A673 (cell line): Measurements from ENCODE around the gene LINGO1. TPM values are rescaled to one million over a fixed set of nuclear protein-coding genes. Genes with fewer than 3 reads are reported as not detected.

ENCODE experiments used
- BruUV-seq: library from RNA; stranded (reverse); fragments of 400-500 nt; replicated peaks from 2 replicates; lab custom pipeline; 2021; lab: Mats Ljungman, UMichigan
- CTCF ChIA-PET: fragments of 300-600 bp; sonication (Branson Sonifier 250); formaldehyde crosslinking; loops from one replicate; lab custom pipeline; 2022; ENCODE audit warnings: antibody characterized with exemption; lab: Charles Lee
- POLR2A ChIA-PET: fragments of 300-600 bp; sonication (Branson Sonifier 250); formaldehyde crosslinking; loops from one replicate; lab custom pipeline; 2022; ENCODE audit warnings: antibody characterized with exemption; ENCODE audit not compliant: low non-redundant PET; lab: Charles Lee
- DNase-seq: peaks from one replicate; pipeline ENCODE4 v3.0.0-alpha.2; 2015; ENCODE audit warnings: low spot score
- H3K27ac ChIP-seq: fragments of 200-600 bp; sonication (generic); 2 replicates; pipeline ENCODE4 v1.5.1; 2016; ENCODE audit warnings: mixed run types, low read depth, mild to moderate bottlenecking, mixed read lengths, antibody characterized with exemption, low read length; ENCODE audit not compliant: poor library complexity, severe bottlenecking
- H3K27me3 ChIP-seq: fragments of 200-600 bp; sonication (generic); replicated peaks from 2 replicates; pipeline ENCODE4 v1.6.1; 2017; ENCODE audit warnings: mixed run types, low read depth, mild to moderate bottlenecking, mixed read lengths, antibody characterized with exemption, low read length; ENCODE audit not compliant: insufficient read depth, poor library complexity
- H3K36me3 ChIP-seq: fragments of 200-600 bp; sonication (generic); 2 replicates; pipeline ENCODE4 v1.6.1; 2016; ENCODE audit warnings: mixed run types, mild to moderate bottlenecking, mixed read lengths, antibody characterized with exemption, low read length; ENCODE audit not compliant: insufficient read depth, poor library complexity, severe bottlenecking
- H3K4me1 ChIP-seq: fragments of 200-600 bp; sonication (generic); 2 replicates; pipeline ENCODE4 v1.6.1; 2017; ENCODE audit warnings: mixed run types, mild to moderate bottlenecking, mixed read lengths, antibody characterized with exemption, low read length; ENCODE audit not compliant: insufficient read depth, poor library complexity, severe bottlenecking
- H3K4me3 ChIP-seq: fragments of 200-600 bp; sonication (generic); 2 replicates; pipeline ENCODE4 v1.5.1; 2016; ENCODE audit warnings: low read depth, mixed run types, mild to moderate bottlenecking, mixed read lengths, low read length; ENCODE audit not compliant: poor library complexity, severe bottlenecking
- H3K9me3 ChIP-seq: fragments of 200-600 bp; sonication (generic); 2 replicates; pipeline ENCODE4 v1.6.1; 2016; ENCODE audit warnings: mixed run types, low read depth, mild to moderate bottlenecking, mixed read lengths, antibody characterized with exemption, low read length; ENCODE audit not compliant: poor library complexity, severe bottlenecking
- EZH2 ChIP-seq: fragments of 200-600 bp; sonication (generic); IDR thresholded peaks from 2 replicates; pipeline ENCODE4 v1.6.1; 2017; ENCODE audit warnings: borderline replicate concordance, low read depth, mild to moderate bottlenecking, mixed read lengths, antibody characterized with exemption, low read length; ENCODE audit not compliant: poor library complexity, severe bottlenecking
- intact Hi-C: fragments of 100-400 bp; cut with micrococcal nuclease; formaldehyde crosslinking; loops from one replicate; pipeline ENCODE4 v1.10.0; 2022; ENCODE audit not compliant: unreplicated experiment
- total RNA-seq: library from RNA; stranded (reverse); gene quantifications from 2 replicates; pipeline ENCODE4 v1.2.3, GENCODE V29; 2021
- TF ChIP-seq, protein P1 (sequence below): fragments of 300-800, 200-600 bp; sonication (generic); conservative IDR thresholded peaks from 2 replicates; pipeline ENCODE4 v1.5.1; 2017; ENCODE audit warnings: low read depth, mild to moderate bottlenecking, antibody characterized with exemption, low read length, moderate library complexity, mixed read lengths

The LINGO1 gene
- total RNA-seq, 1 experiment from 2014 or later: 93.7 TPM

DNA sequence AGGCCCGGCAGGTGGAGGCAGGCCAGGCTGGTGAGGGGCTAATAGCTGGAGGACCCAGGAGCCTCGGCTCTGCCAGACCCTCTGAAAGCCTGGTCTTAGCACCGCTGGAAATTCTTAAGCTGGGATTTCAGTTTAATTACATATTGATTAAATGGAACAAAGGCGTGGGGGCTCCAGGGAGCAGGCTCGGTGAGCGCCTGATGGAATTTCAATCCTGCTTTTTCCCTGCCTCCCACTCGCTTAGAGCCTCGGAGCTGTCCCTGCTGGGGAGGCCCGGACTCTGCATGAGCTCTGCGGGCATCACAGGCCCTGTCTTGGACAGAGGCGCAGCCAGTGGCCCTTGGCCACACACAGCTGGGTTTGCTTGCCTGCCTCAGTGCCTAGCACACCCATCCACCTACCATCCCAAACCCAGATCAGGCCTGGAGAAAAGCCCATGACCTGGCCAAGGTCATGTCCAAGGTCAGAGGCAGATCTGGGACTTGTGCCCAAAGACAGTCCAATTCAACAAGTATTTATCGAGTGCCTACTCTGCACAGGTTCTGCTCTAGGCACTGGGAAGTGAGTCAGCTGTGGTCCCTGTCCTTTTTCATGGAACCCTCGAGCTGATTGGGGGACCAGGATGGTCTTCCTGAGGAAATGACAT lies 40.6 kb downstream of the LINGO1 start:
- ChIA-PET CTCF (no interaction called here), POLR2A (no interaction called here)
- Histone ChIP-seq H3K27me3 (no peaks in the 10 kb centered on the region), H3K4me1 (no peaks in the 10 kb centered on the region), H3K27ac (no peak overlapping the region), H3K4me3 (no peak overlapping the region), H3K36me3 (no peaks in the 10 kb centered on the region), H3K9me3 (no peaks in the 10 kb centered on the region)
- TF ChIP-seq, protein P1, sequence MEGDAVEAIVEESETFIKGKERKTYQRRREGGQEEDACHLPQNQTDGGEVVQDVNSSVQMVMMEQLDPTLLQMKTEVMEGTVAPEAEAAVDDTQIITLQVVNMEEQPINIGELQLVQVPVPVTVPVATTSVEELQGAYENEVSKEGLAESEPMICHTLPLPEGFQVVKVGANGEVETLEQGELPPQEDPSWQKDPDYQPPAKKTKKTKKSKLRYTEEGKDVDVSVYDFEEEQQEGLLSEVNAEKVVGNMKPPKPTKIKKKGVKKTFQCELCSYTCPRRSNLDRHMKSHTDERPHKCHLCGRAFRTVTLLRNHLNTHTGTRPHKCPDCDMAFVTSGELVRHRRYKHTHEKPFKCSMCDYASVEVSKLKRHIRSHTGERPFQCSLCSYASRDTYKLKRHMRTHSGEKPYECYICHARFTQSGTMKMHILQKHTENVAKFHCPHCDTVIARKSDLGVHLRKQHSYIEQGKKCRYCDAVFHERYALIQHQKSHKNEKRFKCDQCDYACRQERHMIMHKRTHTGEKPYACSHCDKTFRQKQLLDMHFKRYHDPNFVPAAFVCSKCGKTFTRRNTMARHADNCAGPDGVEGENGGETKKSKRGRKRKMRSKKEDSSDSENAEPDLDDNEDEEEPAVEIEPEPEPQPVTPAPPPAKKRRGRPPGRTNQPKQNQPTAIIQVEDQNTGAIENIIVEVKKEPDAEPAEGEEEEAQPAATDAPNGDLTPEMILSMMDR: no peak
- no peak for TF ChIP-seq EZH2
- no TSS peak for BruUV-seq
- no peak for DNase-seq
- intact Hi-C loops: no loop called here

DNA sequence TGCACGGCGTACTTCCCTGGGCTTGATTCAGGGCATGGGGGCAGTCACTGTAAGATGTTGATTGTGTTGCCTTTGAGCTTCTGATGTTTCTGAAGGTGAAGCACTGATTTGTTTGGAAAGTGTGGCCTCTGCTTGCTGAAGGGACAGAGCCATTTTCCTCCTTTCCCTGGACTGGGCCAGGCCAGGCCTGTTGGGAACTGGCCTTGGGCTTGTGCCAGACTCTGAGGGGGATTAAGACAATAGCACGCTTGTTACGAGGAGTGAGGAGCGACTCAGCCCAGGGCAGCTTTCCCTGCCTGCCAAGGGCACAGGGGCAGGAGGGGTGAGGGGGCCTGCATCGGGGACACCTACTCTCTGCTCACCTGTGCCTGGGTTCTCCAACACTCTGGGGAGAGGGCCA lies 42.9 kb downstream of the LINGO1 start:
- CTCF ChIA-PET: no interaction called here
- H3K9me3 ChIP-seq: no peaks in the 10 kb centered on the region
- BruUV-seq: no TSS peak
- intact Hi-C loops: no loop called here
- H3K4me1 ChIP-seq: no peaks in the 10 kb centered on the region
- TF ChIP-seq, protein P1: no peak
- no peak for TF ChIP-seq EZH2
- POLR2A ChIA-PET: no interaction called here
- H3K27me3 ChIP-seq: no peaks in the 10 kb centered on the region
- H3K4me3 ChIP-seq: no peak overlapping the region
- DNase-seq: no peak
- no peak overlapping the region for H3K27ac ChIP-seq
- no peaks in the 10 kb centered on the region for H3K36me3 ChIP-seq

DNA sequence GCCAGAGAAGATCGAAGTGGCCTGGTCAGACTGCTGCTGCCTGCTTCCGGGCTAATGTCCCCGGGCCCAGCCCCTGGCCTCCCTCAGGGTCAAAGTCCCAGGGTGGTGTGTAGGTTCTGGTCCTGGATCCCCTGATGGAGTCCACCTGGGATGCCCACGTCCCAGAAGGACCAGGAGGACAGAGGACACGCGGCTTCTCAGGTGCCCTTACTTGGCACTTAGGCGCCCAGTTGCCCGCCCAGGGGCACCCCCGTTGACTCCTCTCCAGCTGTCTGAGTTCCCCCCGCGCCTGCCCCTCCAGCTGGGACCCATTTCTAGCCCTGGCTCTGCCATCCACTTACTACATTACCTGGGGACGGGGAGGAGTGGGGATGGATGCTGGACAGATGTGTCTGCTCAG lies 44.6 kb downstream of the LINGO1 start:
- CTCF ChIA-PET: no interaction called here
- BruUV-seq: no TSS peak

More for the DNA sequence above, 44.6 kb downstream of the LINGO1 start:
- Histone ChIP-seq H3K4me1 (no peaks in the 10 kb centered on the region), H3K36me3 (no peaks in the 10 kb centered on the region), H3K27me3 (no peaks in the 10 kb centered on the region), H3K9me3 (no peaks in the 10 kb centered on the region), H3K27ac (no peak overlapping the region), H3K4me3 (no peak overlapping the region)
- no peak for DNase-seq
- intact Hi-C loops: no loop called here
- TF ChIP-seq, protein P1: no peak
- no peak for TF ChIP-seq EZH2
- POLR2A ChIA-PET: no interaction called here
